HepG2 (cell line): ENCODE data around the gene SYTL1. TPM values are rescaled to one million over a fixed set of nuclear protein-coding genes. Genes with fewer than 3 reads are reported as not detected.
"Not testable (repeated sequence)": the region's sequence is repeated elsewhere in the genome, so short reads cannot be mapped to it uniquely, and the experiment has no call there.

ENCODE experiments used
- ATAC-seq: fragments of 200-7000 bp; cut with Tn5 transposase; 3 replicates; pipeline ENCODE4 v1.9.1; 2020; ENCODE audit warnings: mild to moderate bottlenecking, moderate library complexity
- BruUV-seq: library from RNA; stranded (reverse); fragments of 400-500 nt; replicated peaks from 2 replicates; lab custom pipeline; 2021; lab: Mats Ljungman, UMichigan
- CTCF ChIA-PET: fragments of 300-600 bp; formaldehyde crosslinking; extraction: SDS; loops from one replicate; lab custom pipeline; 2021; ENCODE audit warnings: low total read pairs, inconsistent platforms, low intra/inter-chr PET ratio; lab: Yijun Ruan, JAX
- POLR2A ChIA-PET: fragments of 350-600 bp; sonication (Branson Sonifier 250); formaldehyde crosslinking; loops from one replicate; lab custom pipeline; 2020; ENCODE audit warnings: antibody characterized with exemption, inconsistent platforms; lab: Yijun Ruan, JAX
- DNase-seq: peaks from one replicate; pipeline ENCODE4 v3.0.0-alpha.2; 2015; ENCODE audit warnings: low spot score
- FAIRE-seq: peaks from 3 replicates; lab custom pipeline; 2011; peaks lifted over from hg19 to GRCh38; lab: Jason Lieb, UNC
- H2AFZ ChIP-seq: one replicate; pipeline ENCODE4 v1.6.1; 2011; ENCODE audit warnings: low read length, inconsistent platforms
- H3K27ac ChIP-seq: fragments of 300-600 bp; 3 replicates; pipeline ENCODE4 v1.8.0; 2011; ENCODE audit warnings: mixed run types, mild to moderate bottlenecking, mixed read lengths, low read length, inconsistent platforms; ENCODE audit not compliant: insufficient read depth; ENCODE audit errors: extremely low read length
- H3K27me3 ChIP-seq, 2 experiments: fragments of 200-600 bp in 1 of 2; 2 replicates in 1 of 2; 3 replicates in 1 of 2; pipeline versions ENCODE4 v1.6.0 to v1.8.0; 2011; ENCODE audit warnings: low read length in 2 of 2, mild to moderate bottlenecking in 2 of 2, moderate library complexity in 2 of 2, inconsistent platforms in 1 of 2; ENCODE audit not compliant: insufficient read depth in 2 of 2, control insufficient read depth in 1 of 2
- H3K36me3 ChIP-seq, 2 experiments: fragments of 200-600 bp in 1 of 2; replicated peaks in 1 of 2; 2 replicates in 1 of 2; 3 replicates in 1 of 2; pipeline versions ENCODE4 v1.5.1 to v1.8.0; 2011; ENCODE audit warnings: low read length in 2 of 2, inconsistent platforms in 1 of 2; ENCODE audit not compliant: insufficient read depth in 2 of 2, control insufficient read depth in 1 of 2
- H3K4me1 ChIP-seq: 2 replicates; pipeline ENCODE4 v1.5.1; 2012; ENCODE audit warnings: low read length, inconsistent platforms; ENCODE audit not compliant: insufficient read depth
- H3K4me2 ChIP-seq: 2 replicates; pipeline ENCODE4 v1.6.0; 2011; ENCODE audit warnings: low read depth, low read length, inconsistent platforms
- H3K4me3 ChIP-seq, 3 experiments: fragments of 200-600 bp in 1 of 3; sonication (generic), shearing (Covaris generic) in 1 of 3; replicated peaks in 1 of 3; 2 replicates each; pipeline ENCODE4 v1.5.1; 2011 to 2016; ENCODE audit warnings: low read length in 3 of 3, inconsistent platforms in 2 of 3, low read depth in 2 of 3, mild to moderate bottlenecking in 2 of 3, control low read depth in 1 of 3, mixed read lengths in 1 of 3; ENCODE audit not compliant: insufficient read depth in 1 of 3
- H3K79me2 ChIP-seq: one replicate; pipeline ENCODE4 v1.6.1; 2011; ENCODE audit warnings: low read length, inconsistent platforms; ENCODE audit not compliant: insufficient read depth
- H3K9ac ChIP-seq: 2 replicates; pipeline ENCODE4 v1.6.0; 2011; ENCODE audit warnings: mild to moderate bottlenecking, low read depth, low read length, inconsistent platforms; ENCODE audit not compliant: insufficient read depth
- H3K9me3 ChIP-seq: 2 replicates; pipeline ENCODE4 v1.5.1; 2012; ENCODE audit warnings: mild to moderate bottlenecking, low read length
- H4K20me1 ChIP-seq: 2 replicates; pipeline ENCODE4 v1.6.0; 2011; ENCODE audit warnings: inconsistent platforms, mild to moderate bottlenecking, low read length, moderate library complexity; ENCODE audit not compliant: insufficient read depth
- NCOA1 ChIP-seq: sonication (generic); formaldehyde crosslinking; IDR thresholded peaks from 2 replicates; pipeline ENCODE4 v1.9.0; 2021; ENCODE audit warnings: missing genetic modification reagents
- SAP130 ChIP-seq: IDR thresholded peaks from 2 replicates; pipeline ENCODE4 v1.6.1; 2016; ENCODE audit warnings: low read depth
- TFE3 ChIP-seq: IDR thresholded peaks from 2 replicates; pipeline ENCODE4 v1.6.1; 2016
- ZNF180 ChIP-seq: sonication (generic); formaldehyde crosslinking; IDR thresholded peaks from 2 replicates; pipeline ENCODE4 v1.4.0; 2020; ENCODE audit warnings: low read depth, missing genetic modification reagents, borderline replicate concordance
- ZNF317 ChIP-seq: sonication (generic); formaldehyde crosslinking; IDR thresholded peaks from 2 replicates; pipeline ENCODE4 v1.5.0; 2020; ENCODE audit warnings: mild to moderate bottlenecking, missing genetic modification reagents
- ZNF629 ChIP-seq: sonication (generic); formaldehyde crosslinking; conservative IDR thresholded peaks from 2 replicates; pipeline ENCODE4 v1.5.0; 2020; ENCODE audit warnings: missing genetic modification reagents
- WGBS: methylation state at CpG from one replicate; pipeline ENCODE4 v1.1.6; 2017; ENCODE audit warnings: low lambda C conversion rate; 5-methylcytosine and 5-hydroxymethylcytosine counted together
- in situ Hi-C: cut with HindIII; loops from 2 replicates; pipeline ENCODE4 v1.10.0; 2017; ENCODE audit warnings: low pct_unique_long_range_greater_than_20kb; ENCODE audit not compliant: extremely low pct_ligation_motif_present
- intact Hi-C: fragments of 100-400 bp; cut with micrococcal nuclease; formaldehyde crosslinking; loops from one replicate; pipeline ENCODE4 v1.10.0; 2022; ENCODE audit not compliant: unreplicated experiment
- polyA plus RNA-seq, 8 experiments: library from polyadenylated mRNA; depleted of rRNA in 3 of 8; stranded (reverse) in 7 of 8; unstranded in 1 of 8; fragments of >200 nt; fragmentation: Illumina TruSeq in 4 of 8; extraction: Trizol in 4 of 8; gene quantifications; 2 replicates each; pipeline versions ENCODE4 v1.2.1 to v1.2.3, GENCODE V29; 2011 to 2016; ENCODE audit warnings: low read depth in 4 of 8, missing spikeins in 1 of 8, mixed read lengths in 1 of 8; ENCODE audit not compliant: insufficient read depth in 1 of 8
- total RNA-seq, 5 experiments: library from RNA; depleted of rRNA; stranded (reverse); fragments of >200 nt; fragmentation: Illumina TruSeq; extraction: Trizol; gene quantifications; 2 replicates each; pipeline ENCODE4 v1.2.3, GENCODE V29; 2016; ENCODE audit warnings: low read depth in 1 of 5
- TF ChIP-seq, protein P1 (sequence below): sonication (generic); formaldehyde crosslinking; IDR thresholded peaks from 2 replicates; pipeline ENCODE4 v1.9.0; 2022; ENCODE audit warnings: low read depth, missing genetic modification reagents

SYTL1 gene
- total and polyA plus RNA-seq, 2 of the 13 experiments (the other 11 are each of a cell fraction or from before 2014, with no cell fraction given): 11.1 to 17.8 TPM

DNA sequence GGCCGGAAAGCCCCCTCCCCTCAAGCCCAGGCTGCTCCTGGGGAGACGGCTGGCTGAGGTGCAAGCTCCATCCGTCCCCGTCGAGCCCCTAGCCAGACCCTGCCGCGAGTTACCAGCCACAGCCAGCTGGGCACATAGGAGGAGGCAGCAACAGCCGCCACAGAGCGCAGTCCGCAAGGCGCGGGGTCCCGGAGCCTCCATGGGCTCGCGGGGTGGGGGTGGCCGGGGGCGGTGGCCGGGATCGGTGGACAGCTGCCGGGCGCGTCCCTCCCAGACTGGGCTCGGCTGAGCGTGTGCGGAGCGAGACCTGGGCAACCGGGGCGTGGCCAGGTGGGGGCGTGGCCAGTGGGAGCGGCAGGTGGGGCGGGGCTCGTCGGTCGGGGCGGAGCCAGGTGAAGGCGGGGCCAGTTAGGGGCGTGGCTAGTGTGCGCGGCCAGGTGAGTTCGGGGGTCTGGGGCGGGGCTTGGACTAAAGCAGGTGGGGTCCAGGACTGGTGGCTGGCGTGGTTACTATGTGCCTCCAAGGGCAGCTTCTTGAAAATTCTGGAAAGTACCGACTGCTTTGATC lies 41.3 kb downstream of the SYTL1 start, which contains the start of gene CD164L2:
Gene CD164L2 (minus strand): TSS at position 295 of the 567 bp plus-strand sequence. CDS start 94 bp downstream, at position 201.
- intact Hi-C loops: no loop called here

GRCh38 chr1:27383661-27384060 lies 41.8 kb downstream of the SYTL1 start:
- FAIRE-seq: no peak
- Histone ChIP-seq H4K20me1 (no peaks in the 10 kb centered on the region), H3K4me3 (no peak overlapping the region), H3K4me1 (no peaks in the 10 kb centered on the region), H2AFZ (no peak overlapping the region)
- no TSS peak for BruUV-seq
- TF ChIP-seq ZNF317: no peak
- TF ChIP-seq, protein P1, sequence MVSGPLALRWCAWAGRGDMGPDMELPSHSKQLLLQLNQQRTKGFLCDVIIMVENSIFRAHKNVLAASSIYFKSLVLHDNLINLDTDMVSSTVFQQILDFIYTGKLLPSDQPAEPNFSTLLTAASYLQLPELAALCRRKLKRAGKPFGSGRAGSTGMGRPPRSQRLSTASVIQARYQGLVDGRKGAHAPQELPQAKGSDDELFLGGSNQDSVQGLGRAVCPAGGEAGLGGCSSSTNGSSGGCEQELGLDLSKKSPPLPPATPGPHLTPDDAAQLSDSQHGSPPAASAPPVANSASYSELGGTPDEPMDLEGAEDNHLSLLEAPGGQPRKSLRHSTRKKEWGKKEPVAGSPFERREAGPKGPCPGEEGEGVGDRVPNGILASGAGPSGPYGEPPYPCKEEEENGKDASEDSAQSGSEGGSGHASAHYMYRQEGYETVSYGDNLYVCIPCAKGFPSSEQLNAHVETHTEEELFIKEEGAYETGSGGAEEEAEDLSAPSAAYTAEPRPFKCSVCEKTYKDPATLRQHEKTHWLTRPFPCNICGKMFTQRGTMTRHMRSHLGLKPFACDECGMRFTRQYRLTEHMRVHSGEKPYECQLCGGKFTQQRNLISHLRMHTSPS (CRISPR knock-in tag): no peak
- TF ChIP-seq TFE3 (CRISPR knock-in tag): no peak
- no peak for TF ChIP-seq SAP130
- no peak for TF ChIP-seq ZNF180 (CRISPR knock-in tag)
- TF ChIP-seq, all 625 proteins: peak for 0
- no peak for ATAC-seq
- Histone ChIP-seq H3K27ac (no peak overlapping the region), H3K4me2 (0 out of 2 replicates have a peak overlapping the region, but pooled peaks have one; percentile 1), H3K27me3 (peaks cover 8 to 42% of the 10 kb centered on the region in 2 experiments), H3K79me2 (no peaks in the 10 kb centered on the region), H3K36me3 (no peaks in the 10 kb centered on the region), H3K9ac (no peak overlapping the region), H3K9me3 (no peaks in the 10 kb centered on the region)
- DNase-seq: no peak
- ChIA-PET POLR2A (no interaction called here), CTCF (no interaction called here)
- 66% methylated on average over 13 of the region's 13 CpGs for WGBS
- intact Hi-C loops (no loop called here), in situ Hi-C loops (no loop called here)

More for the DNA sequence above, 41.3 kb downstream of the SYTL1 start, which contains the start of gene CD164L2:
- no TSS peak for BruUV-seq
- Histone ChIP-seq H3K4me1 (no peaks in the 10 kb centered on the region), H3K36me3 (no peaks in the 10 kb centered on the region), H3K4me3 (no peak within 1 kb of the TSS; a peak in 1 of 6 replicates), H2AFZ (no peak within 1 kb of the TSS), H3K79me2 (no peaks in the 10 kb centered on the region), H3K27me3 (peaks cover 8 to 43% of the 10 kb centered on the region in 2 experiments), H3K9ac (no peak within 1 kb of the TSS), H3K27ac (no peak within 1 kb of the TSS), H3K4me2 (0 out of 2 replicates have a peak within 1 kb of the TSS, but pooled peaks have one; percentile 1), H3K9me3 (no peaks in the 10 kb centered on the region), H4K20me1 (no peaks in the 10 kb centered on the region)
- in situ Hi-C loops: no loop called here
- ChIA-PET POLR2A (no interaction called here), CTCF (no interaction called here)
- no peak for DNase-seq
- no peak for TF ChIP-seq NCOA1 (CRISPR knock-in tag)
- no peak for TF ChIP-seq ZNF629
- peak; percentile 31 for ATAC-seq
- 52% methylated on average over 9 of the region's 43 CpGs for WGBS
- FAIRE-seq: no peak

- H3K27me3 ChIP-seq: peaks cover 4 to 33% of the 10 kb centered on the region in 2 experiments
- H2AFZ ChIP-seq, H3K36me3 ChIP-seq, H3K4me2 ChIP-seq, H3K9me3 ChIP-seq, H3K4me3 ChIP-seq, ATAC-seq, BruUV-seq, H4K20me1 ChIP-seq, DNase-seq, POLR2A ChIA-PET, H3K79me2 ChIP-seq, H3K27ac ChIP-seq, H3K9ac ChIP-seq, FAIRE-seq, H3K4me1 ChIP-seq, in situ Hi-C loops, CTCF ChIA-PET, intact Hi-C loops: not testable (repeated sequence)
- WGBS: 31% methylated on average over 3 of the region's 3 CpGs
These were observed 43.0 kb downstream of the SYTL1 start for GRCh38 chr1:27384797-27385196.
